AG08395 (cell line): Measurements from ENCODE around the gene RSKR.
"Not testable (repeated sequence)": the region's sequence is repeated elsewhere in the genome, so short reads cannot be mapped to it uniquely, and the experiment has no call there.

Source experiments
- DNase-seq: peaks from one replicate; pipeline ENCODE4 v3.0.0; 2012; ENCODE audit warnings: mixed read lengths, low spot score

Gene RSKR

DNA sequence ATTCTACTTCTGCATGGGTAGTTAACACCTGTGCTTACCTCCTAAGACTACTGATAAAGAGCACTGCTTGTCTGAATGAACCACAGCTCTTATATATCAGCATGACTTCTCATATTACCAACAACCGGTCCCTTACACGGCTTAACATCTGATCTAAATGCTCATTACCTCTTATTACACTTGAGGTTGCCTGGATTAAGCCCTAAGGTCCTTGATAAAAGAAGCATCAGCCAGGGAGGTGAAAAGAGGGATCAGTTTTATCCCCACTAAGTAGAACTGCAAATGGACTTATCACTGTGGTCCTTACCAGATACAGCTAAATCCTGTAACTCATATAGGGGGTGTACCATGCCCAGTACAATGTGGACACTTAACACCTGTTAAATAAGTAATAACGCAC is 8.2 kb upstream of the RSKR start:
- no peak for DNase-seq

DNA sequence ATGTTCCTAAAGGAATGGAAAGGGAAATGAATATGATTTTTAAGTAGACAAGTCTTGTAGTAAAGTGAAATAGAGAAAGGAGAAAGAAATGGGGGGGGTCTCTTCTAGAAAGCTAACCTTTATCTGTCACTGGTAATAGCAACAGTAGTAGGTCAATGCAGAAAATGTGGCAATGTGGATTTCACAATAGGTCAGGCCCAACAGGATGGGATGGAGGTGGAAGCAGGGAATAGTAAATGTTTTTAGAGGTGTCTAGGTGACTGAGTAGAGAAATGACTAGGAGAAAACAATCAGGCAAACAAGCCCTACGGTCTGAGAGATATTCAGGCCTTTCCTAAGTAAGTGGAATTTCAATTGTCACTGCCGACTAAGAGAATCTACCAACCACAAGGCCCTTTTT is 6.0 kb upstream of the RSKR start:
- DNase-seq = no peak

DNA sequence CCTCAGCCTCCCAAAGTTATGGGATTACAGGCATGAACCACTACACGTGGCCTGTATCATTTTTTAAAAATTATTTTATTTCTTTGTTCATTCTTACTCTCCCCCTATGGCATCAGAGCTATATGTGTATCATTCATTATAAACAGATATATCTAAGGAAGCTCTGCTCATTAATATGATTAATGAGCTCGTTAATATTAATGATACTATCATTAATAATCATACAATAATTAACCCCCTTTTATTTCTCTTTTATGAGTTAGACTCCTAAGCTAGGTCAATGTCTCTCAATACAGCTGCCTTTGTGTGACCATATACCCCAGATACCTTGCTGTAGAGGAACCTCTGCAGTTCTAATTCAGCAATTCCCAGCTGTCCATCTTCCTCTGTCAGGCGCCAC is 4.5 kb upstream of the RSKR start:
- no peak for DNase-seq

DNA sequence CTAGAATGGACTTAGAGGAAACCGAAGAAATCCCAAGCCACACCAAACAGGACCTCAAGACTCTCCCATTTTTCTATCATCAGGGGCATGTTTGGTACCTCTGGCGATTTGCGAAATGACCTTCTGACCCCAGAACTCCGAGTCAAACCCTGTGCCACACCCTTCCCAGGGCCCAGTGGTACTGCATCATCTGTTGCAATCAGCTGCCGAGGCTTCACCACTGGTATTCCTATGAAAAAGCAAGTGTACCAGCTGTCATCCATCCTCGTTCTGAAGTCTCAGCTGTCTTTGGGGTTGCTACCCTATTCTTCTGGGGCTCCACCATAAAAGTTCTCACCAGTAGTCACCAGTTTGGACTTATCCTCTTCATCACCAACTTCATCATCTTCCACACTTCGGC is 2.3 kb upstream of the RSKR start:
- DNase-seq = no peak

DNA sequence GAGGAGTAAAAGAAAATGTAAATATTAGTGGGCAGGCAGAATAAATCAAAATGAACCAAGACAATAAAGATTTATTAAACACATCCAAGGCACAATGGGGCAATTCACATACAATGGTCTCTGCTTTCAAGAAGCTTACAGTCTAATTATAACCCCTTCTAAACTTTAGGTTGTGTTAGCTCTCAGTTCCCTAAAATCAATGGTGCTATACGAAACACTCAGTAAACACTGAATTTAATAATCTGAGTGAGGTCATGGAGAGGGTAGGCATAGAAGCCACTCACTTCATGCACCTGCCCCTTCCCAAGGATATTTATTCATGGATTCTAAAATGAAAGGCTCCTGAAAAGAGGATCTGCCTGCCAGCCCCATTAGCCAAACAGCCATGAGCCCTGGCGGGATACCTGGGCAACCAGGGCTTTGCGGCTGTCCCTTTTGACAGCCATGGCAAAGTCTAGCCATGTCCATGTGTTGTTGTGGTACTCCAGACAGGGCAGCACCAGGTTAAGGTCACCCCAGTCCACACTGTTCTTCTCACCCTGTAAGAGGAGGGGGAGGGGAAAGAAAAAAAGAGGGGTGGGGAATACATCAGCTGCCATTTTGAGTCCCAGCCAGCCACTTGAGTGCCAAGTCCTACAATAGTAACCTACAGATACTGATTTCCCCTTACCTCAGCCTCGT is 1.4 kb upstream of the RSKR start:
- no peak for DNase-seq

DNA sequence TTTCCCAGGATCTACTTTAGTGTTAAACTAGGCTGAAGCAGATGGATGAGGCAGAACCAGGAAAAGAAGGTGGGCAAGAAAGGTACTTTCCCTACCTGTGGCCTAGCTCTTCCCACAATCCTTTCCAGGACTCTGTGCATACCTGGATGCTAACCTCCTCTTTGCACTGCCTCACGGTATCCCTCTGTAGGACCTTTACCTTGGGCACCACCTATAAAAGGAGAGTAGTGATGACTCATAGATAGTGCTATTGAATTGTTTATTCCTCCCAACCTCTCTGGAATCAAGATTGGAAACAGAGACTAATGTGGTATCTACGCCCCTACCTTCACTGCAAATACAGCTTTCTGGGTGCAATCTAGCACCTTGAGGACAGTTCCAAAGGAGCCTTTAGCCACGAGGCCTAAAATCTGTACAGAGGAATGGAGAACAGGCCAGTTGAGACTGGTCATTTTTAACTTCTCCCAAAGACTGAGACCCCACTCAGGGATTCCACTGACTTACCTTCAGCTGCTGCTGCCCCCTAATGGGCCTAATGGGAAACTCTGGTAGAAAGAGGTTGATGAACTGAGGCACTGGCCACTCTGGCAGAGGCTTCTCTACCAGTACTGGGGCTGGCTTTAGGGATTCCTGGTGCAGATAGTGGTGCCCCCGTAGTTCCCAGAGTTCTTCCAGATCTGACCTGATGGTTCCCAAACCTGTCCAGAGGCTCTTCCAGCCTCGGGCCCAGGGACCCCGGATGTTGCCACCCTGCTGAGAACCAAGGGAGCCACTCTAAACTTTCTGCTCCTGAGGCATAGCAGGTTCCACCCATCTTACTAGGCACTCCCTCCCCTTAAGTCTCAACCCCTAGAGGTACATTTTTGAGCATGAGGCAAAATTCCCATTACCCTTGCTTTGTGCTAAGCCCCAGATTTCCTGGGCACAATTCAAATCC is 781 bp downstream of the RSKR start:
- DNase-seq = peak; percentile 58

DNA sequence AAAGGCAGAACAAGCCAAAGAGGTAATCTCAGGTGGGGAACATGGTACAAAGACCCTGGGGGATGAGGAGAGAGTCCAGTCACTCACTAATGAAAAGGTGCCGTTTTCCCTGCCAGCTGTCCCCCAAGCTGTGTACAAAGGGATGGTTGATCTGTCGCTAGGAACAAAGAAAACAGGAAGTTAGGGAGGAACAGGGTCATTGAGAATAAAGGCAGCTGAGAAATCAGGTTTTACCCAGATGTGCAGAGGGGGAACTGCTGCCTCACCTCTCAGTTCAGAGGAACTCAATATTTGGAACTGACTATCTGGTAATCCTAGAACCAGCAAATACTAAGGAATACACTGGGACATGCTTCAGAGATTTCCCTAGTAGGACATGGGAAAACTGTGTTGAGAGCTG is 1.5 kb downstream of the RSKR start:
- DNase-seq = no peak

DNA sequence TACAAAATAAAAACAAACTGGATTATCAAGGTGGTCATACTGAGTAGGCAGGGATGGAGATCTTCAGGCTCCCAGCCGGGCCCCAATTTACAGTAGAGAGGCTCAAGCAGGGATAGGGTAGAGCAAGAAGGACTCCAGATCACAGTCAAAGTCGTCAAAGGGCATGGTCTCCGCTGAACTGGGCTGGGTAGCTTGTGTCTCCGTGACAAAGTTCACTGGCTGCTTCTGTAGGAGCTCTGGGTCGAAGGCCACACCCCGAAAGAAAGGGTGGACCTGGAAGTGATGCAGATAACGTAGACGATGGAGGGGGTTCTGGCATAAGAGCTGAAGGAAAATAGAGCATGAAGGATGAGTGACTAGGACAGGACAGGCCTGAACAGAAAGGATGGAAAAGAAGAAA is 3.6 kb downstream of the RSKR start:
- no peak for DNase-seq

DNA sequence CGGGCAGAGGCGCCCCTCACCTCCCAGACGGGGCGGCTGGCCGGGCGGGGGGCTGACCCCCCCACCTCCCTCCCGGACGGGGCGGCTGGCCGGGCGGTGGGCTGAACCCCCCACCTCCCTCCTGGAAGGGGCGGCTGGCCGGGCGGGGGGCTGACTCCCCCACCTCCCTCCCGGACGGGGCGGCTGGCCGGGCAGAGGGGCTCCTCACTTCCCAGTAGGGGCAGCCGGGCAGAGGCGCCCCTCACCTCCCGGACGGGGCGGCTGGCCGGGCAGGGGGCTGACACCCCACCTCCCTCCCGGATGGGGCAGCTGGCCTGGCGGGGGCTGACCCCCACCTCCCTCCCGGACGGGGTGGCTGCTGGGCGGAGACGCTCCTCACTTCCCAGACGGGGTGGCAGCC is 10.0 kb downstream of the RSKR start:
- not testable (repeated sequence) for DNase-seq

DNA sequence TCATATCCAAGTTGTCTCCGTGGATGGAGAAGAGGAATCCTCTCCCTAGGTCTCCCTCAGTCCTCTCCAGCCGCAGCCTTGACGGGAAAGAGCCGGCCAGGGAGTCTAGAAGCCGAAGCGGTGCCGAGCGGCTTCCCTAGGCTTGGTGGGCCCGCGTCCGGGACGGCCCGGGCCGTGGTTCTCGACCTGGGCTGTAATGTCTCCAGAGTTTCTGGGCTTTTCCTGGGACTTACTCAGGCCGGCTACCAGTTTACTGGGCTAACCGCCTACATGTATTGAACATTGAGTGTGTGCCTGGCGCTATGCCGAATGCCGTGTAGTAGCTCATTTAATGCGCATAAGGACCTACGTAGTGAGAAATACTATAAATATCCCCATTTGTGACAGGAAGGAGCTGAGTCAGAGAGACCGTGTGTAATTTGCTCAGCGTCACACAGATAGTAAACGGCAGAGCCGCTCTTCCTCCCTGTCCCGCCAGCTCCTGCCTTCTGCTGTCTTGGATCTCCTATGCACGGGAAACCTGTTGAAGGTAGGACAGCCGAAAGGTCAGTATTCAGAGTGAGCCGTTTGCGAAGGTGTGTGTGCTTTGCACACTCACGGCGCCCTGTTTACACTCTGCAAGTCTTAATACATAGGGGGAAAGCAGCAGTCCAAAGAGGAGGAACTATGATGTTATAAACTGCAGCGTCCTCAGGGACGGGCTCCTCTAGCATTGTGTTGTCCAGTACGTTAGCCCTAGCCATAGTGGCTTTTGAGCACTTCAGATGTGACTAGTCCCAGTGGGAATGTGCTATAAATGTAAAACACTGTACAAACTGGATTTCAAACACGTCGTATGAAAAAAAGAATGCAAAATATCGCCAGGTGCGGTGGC is 14.4 kb downstream of the RSKR start:
- peak; percentile 85 for DNase-seq

DNA sequence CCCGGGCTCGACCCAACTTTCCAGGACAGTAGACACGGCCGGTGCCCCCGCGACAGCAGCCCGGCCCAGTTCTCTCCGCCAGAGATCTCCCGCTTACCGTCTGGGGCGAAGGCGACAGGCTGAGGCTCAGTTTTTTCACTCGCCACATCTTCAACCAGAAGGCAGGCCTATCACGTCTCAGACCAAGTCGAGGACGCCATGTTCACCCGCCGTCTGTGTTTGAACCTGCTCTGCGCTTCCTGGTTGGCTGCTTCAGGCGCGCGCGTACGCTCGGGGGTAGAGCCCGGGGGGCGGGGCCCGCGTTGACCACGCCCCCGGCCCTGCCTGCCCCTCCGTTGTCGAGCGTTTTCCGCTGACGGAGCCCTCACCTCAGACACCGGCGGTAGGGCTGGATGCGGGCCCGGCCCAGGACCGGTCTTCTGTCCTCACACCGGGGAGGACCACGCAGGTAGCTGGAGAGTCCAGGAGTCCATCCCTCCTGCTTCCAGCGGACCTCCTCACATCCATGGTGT is 15.1 kb downstream of the RSKR start, which contains the start of gene SPAG5:
Gene SPAG5, minus strand, starts transcription at position 227 of the 512 bp plus-strand sequence. Its CDS starts 79 bp downstream, at position 148.
- peak; percentile 100 for DNase-seq

DNA sequence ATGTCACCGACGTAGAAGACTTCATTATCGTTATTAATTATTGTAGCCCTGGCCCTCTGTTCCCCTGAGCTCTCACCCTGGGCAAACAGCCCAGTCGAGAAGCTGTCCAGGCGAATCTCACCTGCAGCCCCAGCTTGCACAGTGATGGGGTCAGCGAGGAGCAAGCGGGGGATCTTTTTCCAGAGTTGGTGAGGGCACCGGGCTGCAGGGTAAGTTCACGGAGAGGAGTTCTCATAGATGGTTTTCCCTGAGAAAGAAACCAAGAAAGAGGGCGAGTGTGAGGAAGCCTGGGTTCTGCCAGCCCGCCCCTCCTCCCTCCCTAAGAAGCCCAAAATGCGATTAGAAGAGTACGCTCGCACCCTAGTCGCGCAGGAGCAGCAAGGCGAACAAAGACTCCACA is 15.6 kb downstream of the RSKR start:
- DNase-seq = no peak

DNA sequence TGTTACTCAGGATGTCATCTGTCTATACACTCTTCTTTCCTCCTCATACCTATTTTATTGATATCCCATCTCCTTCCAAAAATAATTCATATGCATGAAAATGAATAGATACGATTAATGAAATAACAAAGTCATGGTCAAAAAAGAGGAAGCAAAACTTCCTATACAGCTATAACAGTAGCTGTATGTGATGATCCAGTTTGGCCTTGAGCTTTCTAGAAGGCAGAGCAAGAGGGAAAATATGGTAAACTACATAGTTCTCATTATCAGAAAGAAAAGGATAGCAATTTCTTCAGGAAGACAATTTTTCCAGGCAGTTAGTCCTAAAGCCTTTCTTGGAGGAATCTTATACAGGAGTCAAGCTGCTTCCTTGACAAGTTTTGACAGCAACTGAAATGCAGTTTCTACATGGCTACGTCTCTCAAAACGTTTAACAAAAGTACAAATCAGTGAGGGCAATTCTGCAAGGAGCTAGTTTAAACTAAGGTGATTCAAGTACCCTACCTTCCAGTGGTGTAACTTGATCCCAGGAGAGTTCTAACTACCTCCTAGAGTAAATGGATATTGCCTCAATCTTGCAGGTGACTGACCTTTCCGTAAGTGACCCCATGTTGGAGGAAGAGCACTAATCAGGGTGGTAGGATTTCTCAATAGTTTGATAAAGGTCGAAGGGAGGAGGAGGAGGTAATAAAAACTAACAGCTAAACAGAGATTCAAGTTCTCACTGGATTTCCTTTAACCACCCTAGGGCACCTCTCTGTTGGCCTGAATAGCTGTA is 16.2 kb downstream of the RSKR start:
- no peak for DNase-seq

DNA sequence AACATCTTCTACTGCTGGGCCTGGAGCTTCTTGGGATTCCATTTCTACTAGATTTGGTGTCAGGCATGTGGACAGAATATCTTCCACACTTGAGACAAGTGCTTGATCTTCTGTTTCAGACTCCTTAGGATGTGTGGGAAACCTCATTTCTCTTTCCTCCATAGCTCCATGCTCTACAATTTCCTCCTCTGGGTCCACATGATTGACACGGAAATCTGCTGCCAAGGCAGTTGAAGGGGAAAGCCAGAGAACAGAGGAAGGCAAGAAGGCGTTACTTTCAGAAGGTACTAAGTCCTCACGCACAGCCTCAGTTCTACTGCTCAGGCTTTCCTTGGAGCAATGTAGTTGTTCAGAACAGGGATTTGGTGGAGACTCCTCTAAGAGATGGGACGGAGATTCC is 21.7 kb downstream of the RSKR start:
- no peak for DNase-seq

DNA sequence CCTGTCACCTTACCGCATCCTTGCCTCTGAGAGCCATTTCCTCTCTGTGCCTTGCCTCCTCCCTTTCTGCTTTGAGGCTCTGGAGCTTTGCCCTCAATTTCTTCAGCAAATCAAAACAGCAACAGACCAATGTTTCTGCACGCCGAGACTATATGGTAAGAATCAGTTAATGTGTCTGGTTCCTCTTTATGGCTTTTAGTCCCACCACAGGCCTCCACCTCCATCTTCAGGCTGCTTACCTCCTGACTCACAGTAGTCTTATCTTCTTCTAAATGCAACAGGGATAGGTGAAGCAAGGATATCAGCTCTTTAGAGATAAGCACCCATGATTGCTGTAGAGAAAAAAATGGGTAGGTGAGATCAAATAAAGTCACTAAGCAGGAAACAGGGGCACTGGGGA is 28.1 kb downstream of the RSKR start:
- DNase-seq = no peak

DNA sequence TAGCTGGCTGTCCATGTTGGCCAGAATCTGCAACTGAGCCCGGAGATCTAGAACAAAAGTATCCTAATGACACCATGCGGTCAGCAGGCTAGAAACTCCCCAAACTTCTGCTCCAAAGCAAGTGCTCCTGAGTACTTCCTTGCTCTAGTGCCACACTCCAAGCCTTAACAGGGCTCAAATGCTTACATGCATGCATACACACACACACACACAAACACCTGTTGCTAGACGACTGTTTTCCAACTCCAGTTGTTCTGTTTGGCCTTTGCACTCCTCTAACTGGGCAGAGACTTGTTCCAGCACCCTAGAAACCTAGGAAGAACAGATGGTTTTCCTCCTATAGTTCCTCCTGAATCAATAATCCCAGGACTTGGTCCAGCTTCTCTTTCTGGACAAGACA is 29.6 kb downstream of the RSKR start:
- no peak for DNase-seq

DNA sequence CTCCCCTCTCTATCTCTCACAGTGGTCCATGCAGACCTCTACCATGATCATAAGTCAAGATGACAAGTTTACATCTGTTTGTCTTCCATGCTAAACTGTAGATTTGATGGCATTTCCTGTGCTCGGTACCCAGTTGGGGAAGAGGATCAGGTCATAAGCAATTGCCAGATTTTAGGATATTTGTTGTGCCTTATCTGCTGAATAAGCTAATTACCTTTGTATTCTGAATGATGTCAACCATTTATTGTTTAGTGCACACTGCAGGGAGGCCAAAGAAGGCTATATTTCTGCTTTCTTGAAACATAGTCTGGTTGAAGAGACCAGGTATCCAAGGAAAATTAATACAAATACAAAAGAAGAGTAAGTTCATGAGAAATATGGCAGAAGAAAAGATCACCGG is 31.5 kb downstream of the RSKR start:
- no peak for DNase-seq

DNA sequence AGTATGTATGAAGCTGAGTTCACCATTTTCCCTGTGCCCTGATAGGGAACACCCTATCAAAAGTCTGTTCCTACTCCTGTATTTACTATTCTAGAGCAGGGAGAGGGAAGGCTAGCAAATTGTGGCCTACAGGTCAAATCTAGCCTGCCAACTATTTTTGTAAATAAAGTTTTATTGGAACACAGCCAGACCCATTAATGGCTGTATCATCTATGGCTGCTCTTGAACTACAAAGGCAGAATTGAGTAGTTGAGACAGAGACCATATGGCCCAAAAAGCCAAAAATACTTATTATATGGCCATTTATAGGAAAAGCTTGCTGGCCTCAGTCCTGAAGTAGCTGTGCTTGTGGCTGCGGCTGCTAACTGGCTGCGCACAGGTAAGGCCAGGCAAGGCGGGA is 33.0 kb downstream of the RSKR start:
- DNase-seq = no peak

DNA sequence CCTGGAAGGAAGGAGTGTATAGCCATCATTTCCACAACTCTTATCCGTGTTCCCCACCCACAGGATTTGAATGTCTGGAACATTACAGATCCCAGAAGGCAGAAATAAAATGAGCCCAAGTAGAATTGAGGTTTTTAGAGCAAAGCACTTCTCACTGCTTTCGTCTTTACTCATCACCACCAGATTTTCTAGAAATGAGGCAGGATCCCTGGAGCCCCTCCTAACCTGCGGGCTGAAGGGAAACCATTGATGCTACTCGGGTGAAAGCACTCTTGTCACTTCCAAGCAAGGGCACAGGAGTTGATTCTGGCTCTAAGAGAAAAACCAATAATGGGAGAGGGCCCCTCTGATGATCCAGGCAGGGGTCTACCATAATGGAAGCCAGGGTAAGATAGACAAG is 34.5 kb downstream of the RSKR start:
- no peak for DNase-seq

DNA sequence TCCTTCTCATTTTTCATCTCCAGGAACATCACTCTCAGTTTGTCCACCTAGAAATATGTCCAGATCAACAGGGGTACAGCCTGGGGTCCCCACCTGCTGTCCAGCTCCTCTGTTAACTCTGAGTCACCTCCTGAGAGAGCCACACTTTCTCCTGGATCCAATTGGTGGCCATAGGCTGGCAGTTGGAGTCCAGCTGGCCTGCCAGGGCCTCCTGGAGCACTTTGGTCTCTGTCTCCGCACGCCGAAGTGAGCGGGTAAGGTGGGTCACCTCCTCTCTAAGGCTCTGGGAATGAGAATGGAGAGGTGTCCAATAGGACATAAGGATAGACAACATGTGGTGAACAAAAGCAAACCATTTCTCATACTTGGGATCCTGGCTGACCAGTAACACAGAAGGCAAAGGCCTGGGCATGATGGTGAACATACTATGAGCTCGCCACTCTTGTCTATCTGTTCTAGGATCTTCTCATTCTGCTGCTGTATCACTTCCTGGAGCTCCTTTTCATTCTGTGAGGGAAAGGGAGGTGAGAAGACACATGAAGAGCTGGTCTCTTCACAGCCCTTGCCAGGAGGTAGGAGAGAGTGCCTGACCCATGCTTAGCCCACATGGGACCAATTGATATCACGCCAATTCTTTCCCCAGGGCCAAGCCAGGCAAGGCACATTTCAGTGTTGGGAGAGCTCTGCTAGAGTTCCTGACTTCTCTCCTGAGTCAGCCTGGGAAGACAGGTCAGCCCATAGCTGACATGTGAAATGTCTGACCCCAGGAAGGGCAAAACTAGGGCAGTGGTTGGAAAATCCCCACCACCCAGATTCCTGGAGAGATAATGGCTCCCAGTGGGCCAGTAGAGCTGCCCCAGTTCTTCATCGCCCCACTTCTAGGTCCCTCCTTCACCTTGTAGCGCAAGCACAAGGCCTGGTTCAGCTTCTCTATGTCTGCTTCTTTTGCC is 35.5 kb downstream of the RSKR start:
- no peak for DNase-seq
